Psoas muscle (tissue), 8 donors: Measurements from ENCODE around the gene TSPAN7. TPM values are rescaled to one million over a fixed set of nuclear protein-coding genes. Genes with fewer than 3 reads are reported as not detected.

ENCODE experiments used
- ATAC-seq, 4 donors: fragments of 200-7000 bp; cut with Tn5 transposase; one replicate each; pipeline ENCODE4 v1.9.1; 2020; ENCODE audit warnings: moderate library complexity in 3 of 4, mild to moderate bottlenecking in 2 of 4
- DNase-seq, 2 donors: peaks; one replicate each; pipeline ENCODE4 v3.0.0-alpha.2; 2020
- H3K27ac ChIP-seq: fragments of 200-600 bp; one replicate; pipeline ENCODE4 v1.8.0; 2022
- H3K27me3 ChIP-seq, 3 donors: fragments of 200-600 bp in 1 of 3; one replicate each; pipeline versions ENCODE4 v1.6.1 to v1.8.0; 2013 to 2022; ENCODE audit warnings: low read length in 2 of 3, mild to moderate bottlenecking in 2 of 3, moderate library complexity in 1 of 3; ENCODE audit not compliant: insufficient read depth in 3 of 3
- H3K36me3 ChIP-seq, 2 donors: fragments of 200-600 bp in 1 of 2; one replicate each; pipeline versions ENCODE4 v1.6.1 to v1.8.0; 2013 to 2022; ENCODE audit warnings: low read depth in 1 of 2, mild to moderate bottlenecking in 1 of 2, moderate library complexity in 1 of 2; ENCODE audit not compliant: insufficient read depth in 1 of 2
- H3K4me1 ChIP-seq: fragments of 200-600 bp; one replicate; pipeline ENCODE4 v1.8.0; 2022
- H3K4me3 ChIP-seq: fragments of 200-600 bp; one replicate; pipeline ENCODE4 v1.8.0; 2022; ENCODE audit warnings: mild to moderate bottlenecking
- H3K9me3 ChIP-seq: fragments of 200-600 bp; one replicate; pipeline ENCODE4 v1.8.0; 2022
- WGBS, 3 donors: extraction: QIAGEN DNeasy Blood & Tissue Kit; methylation state at CpG; one replicate each; pipeline versions ENCODE4 v1.1.6 to v1.1.7; 2013; 5-methylcytosine and 5-hydroxymethylcytosine counted together
- intact Hi-C, 2 donors: fragments of 100-400 bp; cut with DNase I; formaldehyde crosslinking; loops; one replicate each; pipeline versions ENCODE4 v1.11.0 to v1.14.2; 2022
- polyA plus RNA-seq, 3 donors: library from polyadenylated mRNA; stranded (reverse); fragments of 200-250 nt; gene quantifications; one replicate each; pipeline ENCODE4 v1.2.3, GENCODE V29; 2013
- total RNA-seq, 4 donors: library from RNA; stranded (reverse); fragmentation: NEBNext Ultra II Directional in 2 of 4; extraction: Animal tissue kit (Norgen Biotek cat#: 25700) in 2 of 4; gene quantifications; one replicate each; pipeline versions ENCODE4 v1.2.1 to v1.2.4, GENCODE V29; 2021 to 2023
- TF ChIP-seq, protein P1 (sequence below): fragments of 200-600 bp; IDR thresholded peaks from one replicate; pipeline ENCODE4 v1.8.0; 2022; ENCODE audit warnings: antibody characterized with exemption
- donor health status: healthy with polysubstance abuse.
- donor health status: DM: no; HTN: no; CAD: no; lungs with moderate emphysema.
- donor health status: Bipolar disorder and iron deficiency.
- donor health status: healthy.
- donor health status: DM: yes; HTN: yes; CAD: no.
- donor health status: DM: no; HTN: no; CAD: no.
- donor health status: DM: no; HTN: no; CAD: no.
- donor health status: DM: yes; HTN: yes; CAD: no.

Gene TSPAN7
- total and polyA plus RNA-seq, 7 donors: 65.2 to 234 (median 136) TPM

DNA sequence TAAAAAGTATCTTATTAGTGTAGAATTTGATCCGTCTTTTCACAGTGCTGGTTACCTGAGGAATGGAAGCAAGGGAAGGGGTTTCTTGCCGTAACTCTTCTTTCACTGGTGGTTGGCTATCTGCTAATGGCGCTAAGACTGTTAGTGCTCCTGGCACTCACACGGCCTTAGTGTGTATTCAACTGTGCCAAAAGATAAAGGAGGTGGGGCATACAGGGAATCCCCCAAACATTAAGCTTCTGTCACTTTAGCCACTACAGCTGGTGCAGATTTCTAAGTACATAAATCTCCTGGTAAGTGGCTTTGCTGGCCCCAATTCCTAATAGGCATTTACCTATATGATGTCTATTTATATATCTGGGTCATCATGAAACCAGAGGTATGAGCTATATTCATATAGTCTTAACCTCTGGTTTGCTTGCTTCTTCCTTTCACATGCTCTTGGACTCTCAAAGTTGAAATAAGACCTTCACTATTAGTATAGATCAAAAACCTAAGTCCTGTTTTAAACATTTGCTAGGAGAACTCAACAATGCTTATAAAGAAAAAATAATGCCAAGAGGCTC is 95.1 kb downstream of the TSPAN7 start:
- ATAC-seq (no peak), DNase-seq (no peak)
- H3K4me3 ChIP-seq: no peak overlapping the region
- intact Hi-C loops: loop anchor here in 1 of 2 donors (10.0 kb wide), 1 partner anchor 192 kb away; no protein-coding TSS in a partner anchor
- 53 to 71% (median 63%) methylated on average over 4 of the region's 4 CpGs for WGBS, 3 donors
- H3K27me3 ChIP-seq: peaks cover 0 to 4% (median 0%) of the 10 kb centered on the region in 3 donors
- H3K36me3 ChIP-seq: no peaks in the 10 kb centered on the region
- TF ChIP-seq, protein P1, sequence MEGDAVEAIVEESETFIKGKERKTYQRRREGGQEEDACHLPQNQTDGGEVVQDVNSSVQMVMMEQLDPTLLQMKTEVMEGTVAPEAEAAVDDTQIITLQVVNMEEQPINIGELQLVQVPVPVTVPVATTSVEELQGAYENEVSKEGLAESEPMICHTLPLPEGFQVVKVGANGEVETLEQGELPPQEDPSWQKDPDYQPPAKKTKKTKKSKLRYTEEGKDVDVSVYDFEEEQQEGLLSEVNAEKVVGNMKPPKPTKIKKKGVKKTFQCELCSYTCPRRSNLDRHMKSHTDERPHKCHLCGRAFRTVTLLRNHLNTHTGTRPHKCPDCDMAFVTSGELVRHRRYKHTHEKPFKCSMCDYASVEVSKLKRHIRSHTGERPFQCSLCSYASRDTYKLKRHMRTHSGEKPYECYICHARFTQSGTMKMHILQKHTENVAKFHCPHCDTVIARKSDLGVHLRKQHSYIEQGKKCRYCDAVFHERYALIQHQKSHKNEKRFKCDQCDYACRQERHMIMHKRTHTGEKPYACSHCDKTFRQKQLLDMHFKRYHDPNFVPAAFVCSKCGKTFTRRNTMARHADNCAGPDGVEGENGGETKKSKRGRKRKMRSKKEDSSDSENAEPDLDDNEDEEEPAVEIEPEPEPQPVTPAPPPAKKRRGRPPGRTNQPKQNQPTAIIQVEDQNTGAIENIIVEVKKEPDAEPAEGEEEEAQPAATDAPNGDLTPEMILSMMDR: no peak
- no peak overlapping the region for H3K27ac ChIP-seq
- no peaks in the 10 kb centered on the region for H3K9me3 ChIP-seq
- H3K4me1 ChIP-seq: peaks cover 8% of the 10 kb centered on the region

DNA sequence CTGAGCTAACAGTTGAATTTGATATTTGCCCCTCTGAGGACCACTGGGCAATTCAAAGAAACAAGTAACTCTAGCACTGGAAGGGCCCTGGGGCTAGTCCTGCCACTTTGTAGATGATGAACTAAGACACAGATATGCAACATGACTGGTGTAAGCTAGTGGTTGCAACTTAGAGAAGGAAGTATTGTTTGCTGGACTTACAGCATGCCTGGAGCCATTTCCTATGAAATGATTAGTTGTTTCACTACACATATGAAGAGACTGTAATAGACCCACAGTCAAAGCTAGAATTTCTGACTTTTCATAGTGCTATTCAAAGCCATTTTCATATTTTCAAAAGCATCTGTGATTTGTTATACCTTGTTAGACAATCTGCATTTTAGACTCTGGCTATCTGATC is 96.2 kb downstream of the TSPAN7 start:
- DNase-seq: no peak
- Histone ChIP-seq H3K27me3 (peaks cover 0 to 6% (median 0%) of the 10 kb centered on the region in 3 donors), H3K27ac (no peak overlapping the region), H3K36me3 (no peaks in the 10 kb centered on the region), H3K4me1 (peaks cover 11% of the 10 kb centered on the region), H3K4me3 (no peak overlapping the region), H3K9me3 (no peaks in the 10 kb centered on the region)
- no peak for ATAC-seq
- TF ChIP-seq, protein P1: no peak
- intact Hi-C loops: loop anchor here in 1 of 2 donors (10.0 kb wide), 1 partner anchor 193 kb away; no protein-coding TSS in a partner anchor

DNA sequence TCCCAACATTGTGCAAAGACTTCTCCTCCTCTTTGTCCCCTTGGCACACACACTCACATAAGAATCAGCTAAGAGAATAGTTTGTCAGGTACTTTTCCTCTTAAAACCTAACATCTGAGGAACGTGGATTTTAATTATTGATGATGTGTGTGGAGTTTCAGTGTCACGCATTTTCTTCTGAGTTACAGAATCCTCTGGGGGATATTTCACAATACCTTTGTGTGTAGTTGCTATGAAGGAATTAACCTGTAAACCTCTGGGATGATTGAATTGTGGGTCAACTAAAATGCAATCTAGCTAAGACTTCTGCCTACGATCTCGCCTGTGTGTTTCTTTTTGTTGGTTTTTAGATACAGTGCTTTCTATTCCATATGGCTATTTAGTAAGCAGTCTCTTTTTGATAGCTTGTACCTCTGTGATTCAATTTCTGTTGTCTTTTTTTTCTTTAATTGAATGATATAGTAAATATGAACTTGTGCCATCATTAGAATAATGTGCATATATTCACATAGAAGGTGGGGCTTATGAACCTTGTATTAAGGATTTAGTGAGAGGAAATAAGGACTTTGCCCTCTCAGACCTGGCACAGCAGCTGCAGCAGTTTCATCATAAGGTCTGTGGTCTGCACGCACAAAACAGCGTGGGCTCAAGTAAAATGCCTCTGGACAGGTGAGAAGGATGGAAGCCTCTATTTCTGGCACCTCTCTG is 99.2 kb downstream of the TSPAN7 start:
- 56 to 63% (median 57%) methylated on average over 6 of the region's 6 CpGs for WGBS, 3 donors

DNA sequence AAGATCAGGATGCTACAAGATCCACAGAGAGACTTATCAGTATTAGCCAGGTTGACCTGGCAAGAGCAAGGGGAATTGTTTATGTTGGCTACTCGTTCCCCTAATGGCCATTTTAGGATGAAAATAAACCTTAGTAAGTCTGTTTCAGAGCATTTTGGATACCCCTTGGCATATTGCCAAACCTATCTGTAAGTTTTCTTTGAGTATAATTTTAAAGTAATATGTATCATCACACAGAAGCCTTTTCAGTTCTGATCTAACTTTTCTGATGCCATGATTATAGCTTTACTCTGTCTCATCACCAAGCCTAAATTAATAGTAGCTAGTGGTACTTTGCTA is 99.7 kb downstream of the TSPAN7 start:
- no peak for DNase-seq
- intact Hi-C loops: loop anchor here in 1 of 2 donors (5.0 kb wide), 1 partner anchor 199 kb away; no protein-coding TSS in a partner anchor
- no peaks in the 10 kb centered on the region for H3K36me3 ChIP-seq
- ATAC-seq: no peak
- no peak overlapping the region for H3K4me3 ChIP-seq
- TF ChIP-seq, protein P1: no peak
- H3K9me3 ChIP-seq: no peaks in the 10 kb centered on the region
- H3K4me1 ChIP-seq: peaks cover 14% of the 10 kb centered on the region
- H3K27me3 ChIP-seq: peaks cover 0 to 8% (median 0%) of the 10 kb centered on the region in 3 donors
- H3K27ac ChIP-seq: no peak overlapping the region
- WGBS, 3 donors: 21 to 50% (median 21%) methylated on average over 1 of the region's 1 CpG

More for the DNA sequence above, 99.2 kb downstream of the TSPAN7 start:
- Histone ChIP-seq H3K36me3 (no peaks in the 10 kb centered on the region), H3K27ac (no peak overlapping the region), H3K4me1 (peaks cover 14% of the 10 kb centered on the region), H3K4me3 (no peak overlapping the region), H3K27me3 (peaks cover 0 to 8% (median 0%) of the 10 kb centered on the region in 3 donors), H3K9me3 (no peaks in the 10 kb centered on the region)
- ATAC-seq: no peak
- intact Hi-C loops: loop anchor here in 1 of 2 donors (5.0 kb wide), 1 partner anchor 198 kb away; no protein-coding TSS in a partner anchor
- TF ChIP-seq, protein P1: no peak
- DNase-seq: no peak
